ENCODE data around the gene TBC1D25.
A peak's percentile ranks its signal among the peaks of the same experiment; 100 is the strongest.

The TBC1D25 gene

DNA sequence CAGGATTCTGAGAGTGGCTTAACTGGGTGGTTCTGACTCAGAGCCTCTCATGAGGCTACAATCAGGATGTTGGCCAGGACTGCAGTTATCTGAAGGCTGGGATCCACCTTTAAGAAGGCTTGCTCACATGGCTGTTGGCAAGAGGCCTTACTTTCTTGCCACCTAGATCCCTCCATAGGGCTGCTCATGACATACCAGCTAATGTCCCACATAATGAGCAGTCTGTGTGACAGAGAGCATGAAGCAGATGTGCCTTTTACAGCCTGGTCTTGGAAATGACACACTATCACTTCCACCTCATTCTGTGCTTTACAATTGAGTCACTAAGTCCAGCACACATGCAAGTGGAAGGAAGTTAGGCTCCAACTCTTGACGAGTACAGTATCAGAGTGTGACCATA lies 30.4 kb downstream of the TBC1D25 start:
- TF ChIP-seq CTCF (IDR thresholded peaks at IDR 0.05; ENCODE audit: low read depth, low read length), result no peak
- no peak overlapping the region for H3K4me3 ChIP-seq (ENCODE audit: low read depth, low read length)

DNA sequence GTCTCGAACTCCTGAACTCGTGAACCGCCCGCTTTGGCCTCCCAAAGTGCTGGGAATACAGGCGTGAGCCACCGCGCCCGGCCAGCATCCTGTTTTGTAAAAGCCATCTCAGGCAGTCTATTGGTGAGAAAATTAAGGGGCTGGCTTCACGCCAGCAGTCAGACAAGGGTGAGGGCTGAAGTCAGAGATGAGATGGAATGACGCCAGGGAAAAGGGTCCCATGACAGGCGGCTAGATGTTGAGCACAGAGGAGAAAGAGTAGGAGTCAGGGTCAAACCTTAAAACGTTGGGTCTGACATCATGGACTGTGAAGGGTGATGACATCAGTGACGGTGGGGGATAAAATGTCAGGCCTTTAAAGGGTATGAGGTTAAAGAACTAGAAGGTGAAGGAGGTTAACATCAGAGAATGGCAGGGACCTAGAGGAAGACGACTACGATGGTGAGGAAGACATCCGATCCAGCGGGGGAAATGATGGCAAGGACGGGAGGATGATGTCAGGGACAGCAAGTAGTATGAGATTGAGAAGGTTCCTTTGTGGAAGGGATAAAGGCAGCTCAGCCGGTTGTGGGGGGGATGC lies 34.3 kb downstream of the TBC1D25 start:
- TF ChIP-seq CTCF (IDR thresholded peaks at IDR 0.05; ENCODE audit: low read depth, low read length), result no peak
- peak overlapping the region; percentile 67 for H3K4me3 ChIP-seq (ENCODE audit: low read depth, low read length)

- H3K4me3 ChIP-seq (ENCODE audit: low read depth, low read length), result peak within 1 kb of the TSS; percentile 67
- no peak for TF ChIP-seq CTCF (IDR thresholded peaks at IDR 0.05; ENCODE audit: low read depth, low read length)
Observed at GRCh38 chrX:48574270-48575266, 35.1 kb downstream of the TBC1D25 start, which contains the start of gene RBM3. RBM3 (plus strand) TSS chrX:48574484; CDS start chrX:48575181, 697 bp downstream.

GRCh38 chrX:48575642-48576041 lies 36.1 kb downstream of the TBC1D25 start:
- peak overlapping the region; percentile 67 for H3K4me3 ChIP-seq (ENCODE audit: low read depth, low read length)
- no peak for TF ChIP-seq CTCF (IDR thresholded peaks at IDR 0.05; ENCODE audit: low read depth, low read length)

GRCh38 chrX:48576108-48576507 lies 36.6 kb downstream of the TBC1D25 start:
- TF ChIP-seq CTCF (IDR thresholded peaks at IDR 0.05; ENCODE audit: low read depth, low read length), result no peak
- peak overlapping the region; percentile 67 for H3K4me3 ChIP-seq (ENCODE audit: low read depth, low read length)

GRCh38 chrX:48578661-48579128 lies 39.2 kb downstream of the TBC1D25 start:
- H3K4me3 ChIP-seq (ENCODE audit: low read depth, low read length), result no peak overlapping the region
- TF ChIP-seq CTCF (IDR thresholded peaks at IDR 0.05; ENCODE audit: low read depth, low read length), result no peak

DNA sequence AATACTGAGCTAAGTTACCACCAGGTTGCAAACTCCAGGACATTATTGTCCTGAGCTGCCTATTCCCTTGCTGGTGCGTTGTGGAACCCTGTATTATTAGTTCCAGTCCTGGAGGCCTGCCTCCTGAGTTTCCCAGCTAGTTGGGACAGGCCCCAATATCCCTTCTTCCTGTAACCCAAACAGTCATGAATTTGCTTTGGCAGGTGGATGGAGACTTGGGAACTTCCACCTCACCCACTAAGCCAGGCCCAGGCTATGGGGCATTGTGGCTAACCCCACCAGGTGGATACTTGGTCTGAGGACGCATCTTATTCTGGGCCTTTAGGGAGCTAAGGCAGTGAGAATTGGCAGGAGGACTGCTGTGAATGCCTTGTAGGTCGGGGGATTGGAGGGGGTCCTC lies 39.7 kb downstream of the TBC1D25 start:
- TF ChIP-seq CTCF (IDR thresholded peaks at IDR 0.05; ENCODE audit: low read depth, low read length), result no peak

More for the DNA sequence above, 39.7 kb downstream of the TBC1D25 start:
- H3K4me3 ChIP-seq (ENCODE audit: low read depth, low read length), result no peak overlapping the region

Measured in WI38 (cell line).